Fibroblast of pulmonary artery (primary cell): ENCODE data around the gene FHOD3.
A peak's percentile ranks its signal among the peaks of the same experiment; 100 is the strongest.

ENCODE experiments used
- DNase-seq: peaks from one replicate; pipeline ENCODE4 v3.0.0-alpha.2; 2010; ENCODE audit warnings: low read depth
- H3K4me3 ChIP-seq: replicated peaks from 2 replicates; pipeline ENCODE4 v1.5.1; 2011; ENCODE audit warnings: low read depth, mild to moderate bottlenecking, control low read depth, low read length, moderate library complexity
- CTCF ChIP-seq: IDR thresholded peaks from 2 replicates; pipeline ENCODE4 v1.5.1; 2011; ENCODE audit warnings: mild to moderate bottlenecking, control low read depth, low read length, inconsistent platforms; ENCODE audit errors: missing control alignments

Gene FHOD3

DNA sequence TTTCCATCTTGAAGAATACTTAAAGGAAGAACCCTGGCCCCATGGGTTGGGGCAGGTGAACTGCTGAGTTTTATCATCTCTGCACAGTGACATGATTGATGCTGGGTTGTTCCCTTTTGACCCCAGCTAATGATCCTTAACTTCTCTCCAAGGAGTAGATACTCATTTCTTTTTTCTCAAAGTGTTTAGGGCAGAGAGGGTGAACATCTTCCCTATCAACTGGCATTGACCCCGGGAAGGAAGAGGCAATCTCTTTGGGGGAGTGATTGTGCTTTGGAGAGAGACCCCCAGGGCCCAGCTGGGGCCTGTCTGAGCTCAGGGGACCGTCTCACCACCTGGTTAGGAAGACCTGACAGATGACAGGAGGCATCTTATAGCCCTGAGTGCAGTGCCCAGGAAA is 190.6 kb downstream of the FHOD3 start:
- no peak for DNase-seq
- no peak overlapping the region for H3K4me3 ChIP-seq
- no peak for TF ChIP-seq CTCF

DNA sequence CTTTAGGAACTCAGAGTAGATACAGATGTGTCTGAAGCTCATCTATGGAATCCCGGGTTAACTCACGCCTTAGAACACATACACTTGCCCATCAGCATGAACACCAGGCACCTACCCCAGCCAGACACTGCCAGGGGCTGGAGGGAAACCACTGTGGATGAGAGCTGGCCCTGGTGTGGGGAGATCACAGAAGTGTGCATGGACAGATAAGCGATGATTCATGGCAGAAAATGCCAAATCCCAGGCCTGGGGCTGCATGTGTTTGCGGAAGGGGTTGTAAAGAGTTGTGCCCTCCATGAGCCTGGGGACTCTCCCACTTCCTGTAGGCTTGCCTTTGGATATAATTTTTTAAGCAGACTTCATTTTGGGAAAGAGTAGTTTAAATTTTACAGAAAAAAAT is 193.4 kb downstream of the FHOD3 start:
- H3K4me3 ChIP-seq: no peak overlapping the region
- TF ChIP-seq CTCF: no peak
- no peak for DNase-seq

- DNase-seq: no peak
- TF ChIP-seq CTCF: no peak
- H3K4me3 ChIP-seq: no peak overlapping the region
Measured at GRCh38 chr18:36492604-36493329, 195.3 kb downstream of the FHOD3 start.

DNA sequence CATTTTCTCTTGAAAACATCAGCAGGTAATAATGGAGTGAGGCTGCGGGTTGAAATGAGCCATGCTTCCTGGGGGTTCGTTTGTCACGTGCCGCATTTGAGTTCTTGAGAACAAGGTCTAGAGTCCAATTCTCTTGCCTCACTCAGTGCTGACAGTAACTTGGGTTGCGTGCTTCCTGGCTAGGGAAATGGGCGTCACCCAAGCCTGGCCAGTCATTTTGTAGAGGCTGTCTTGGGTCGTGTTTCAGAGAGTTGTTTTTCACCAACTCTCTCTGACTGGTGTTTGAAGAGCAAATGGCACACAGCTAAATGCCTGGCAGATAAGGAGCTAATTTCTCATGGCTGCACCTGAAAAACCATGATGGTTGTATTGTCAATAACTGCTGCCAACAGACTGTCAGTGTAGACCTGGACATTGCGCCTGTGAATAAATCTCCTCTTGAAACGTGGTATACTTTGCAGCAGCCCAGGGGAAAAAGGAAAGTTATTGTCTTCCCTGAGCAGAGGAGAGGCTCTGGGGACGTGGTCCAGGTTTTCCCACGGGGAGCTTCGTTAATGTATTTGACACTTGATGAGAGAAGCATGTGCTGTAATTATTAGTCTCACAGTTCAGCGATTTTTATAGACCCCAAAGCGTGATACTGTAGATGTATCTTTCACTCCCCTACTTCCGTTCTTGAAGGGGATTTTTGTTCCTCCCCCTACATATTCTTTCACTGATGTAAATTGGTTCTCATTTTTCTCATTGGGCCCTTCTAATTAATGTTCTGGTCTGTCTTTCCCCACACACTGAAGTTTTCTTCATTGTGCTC is 196.0 kb downstream of the FHOD3 start:
- no peak for TF ChIP-seq CTCF
- H3K4me3 ChIP-seq: peak overlapping the region; percentile 23
- DNase-seq: peak; percentile 88

- no peak overlapping the region for H3K4me3 ChIP-seq
- DNase-seq: no peak
- TF ChIP-seq CTCF: no peak
Measured at GRCh38 chr18:36494160-36494437, 196.6 kb downstream of the FHOD3 start.

GRCh38 chr18:36496022-36496421 is 198.5 kb downstream of the FHOD3 start:
- DNase-seq: no peak
- TF ChIP-seq CTCF: no peak
- no peak overlapping the region for H3K4me3 ChIP-seq
